Fibroblast of mammary gland (primary cell): ENCODE results near the gene VWDE.

Experiments used
- DNase-seq: peaks from one replicate; pipeline ENCODE4 v3.0.0-alpha.2; 2010; ENCODE audit warnings: low read depth
- H3K4me3 ChIP-seq: 2 replicates; pipeline ENCODE4 v1.5.1; 2011; ENCODE audit warnings: low read depth, mild to moderate bottlenecking, low read length, moderate library complexity; ENCODE audit not compliant: control insufficient read depth
- CTCF ChIP-seq: conservative IDR thresholded peaks from 2 replicates; pipeline ENCODE4 v1.5.1; 2011; ENCODE audit warnings: low read depth, low read length, inconsistent platforms; ENCODE audit not compliant: control insufficient read depth, insufficient read depth

VWDE gene

GRCh38 chr7:12434012-12434642 is 30.5 kb upstream of the VWDE start:
- no peak overlapping the region for H3K4me3 ChIP-seq
- TF ChIP-seq CTCF, result peak; percentile 63
- peak; percentile 20 for DNase-seq

- peak; percentile 38 for DNase-seq
- no peak overlapping the region for H3K4me3 ChIP-seq
- no peak for TF ChIP-seq CTCF
These were observed 28.4 kb upstream of the VWDE start for GRCh38 chr7:12431886-12432556.

- no peak for TF ChIP-seq CTCF
- DNase-seq, result no peak
- no peak overlapping the region for H3K4me3 ChIP-seq
These were observed 21.6 kb upstream of the VWDE start for GRCh38 chr7:12425311-12425710.

GRCh38 chr7:12423997-12424745 is 20.5 kb upstream of the VWDE start:
- peak overlapping the region; percentile 25 for H3K4me3 ChIP-seq
- no peak for TF ChIP-seq CTCF
- peak; percentile 50 for DNase-seq

GRCh38 chr7:12423355-12423996 is 19.8 kb upstream of the VWDE start:
- H3K4me3 ChIP-seq, result peak overlapping the region; percentile 25
- no peak for TF ChIP-seq CTCF
- DNase-seq, result peak; percentile 80

- peak; percentile 52 for DNase-seq
- TF ChIP-seq CTCF, result no peak
- H3K4me3 ChIP-seq, result no peak overlapping the region
These were observed 19.1 kb upstream of the VWDE start for GRCh38 chr7:12422554-12423320.
